Measurements from ENCODE around the gene PASK.

DNA sequence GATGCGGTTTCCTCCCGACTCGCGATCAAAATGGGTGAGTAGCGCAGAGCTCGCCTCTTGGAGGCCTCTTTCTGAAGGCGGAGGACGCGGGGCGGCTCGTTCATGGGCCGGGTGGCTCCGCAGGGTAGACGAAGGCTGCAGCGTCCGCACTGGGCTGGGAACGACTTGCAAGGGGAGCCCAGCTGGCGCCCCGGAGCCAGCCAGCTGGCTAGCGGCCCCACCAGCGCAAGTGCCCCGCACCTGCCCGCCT, 328 bp upstream of the PASK start:
- TF ChIP-seq, protein P1, sequence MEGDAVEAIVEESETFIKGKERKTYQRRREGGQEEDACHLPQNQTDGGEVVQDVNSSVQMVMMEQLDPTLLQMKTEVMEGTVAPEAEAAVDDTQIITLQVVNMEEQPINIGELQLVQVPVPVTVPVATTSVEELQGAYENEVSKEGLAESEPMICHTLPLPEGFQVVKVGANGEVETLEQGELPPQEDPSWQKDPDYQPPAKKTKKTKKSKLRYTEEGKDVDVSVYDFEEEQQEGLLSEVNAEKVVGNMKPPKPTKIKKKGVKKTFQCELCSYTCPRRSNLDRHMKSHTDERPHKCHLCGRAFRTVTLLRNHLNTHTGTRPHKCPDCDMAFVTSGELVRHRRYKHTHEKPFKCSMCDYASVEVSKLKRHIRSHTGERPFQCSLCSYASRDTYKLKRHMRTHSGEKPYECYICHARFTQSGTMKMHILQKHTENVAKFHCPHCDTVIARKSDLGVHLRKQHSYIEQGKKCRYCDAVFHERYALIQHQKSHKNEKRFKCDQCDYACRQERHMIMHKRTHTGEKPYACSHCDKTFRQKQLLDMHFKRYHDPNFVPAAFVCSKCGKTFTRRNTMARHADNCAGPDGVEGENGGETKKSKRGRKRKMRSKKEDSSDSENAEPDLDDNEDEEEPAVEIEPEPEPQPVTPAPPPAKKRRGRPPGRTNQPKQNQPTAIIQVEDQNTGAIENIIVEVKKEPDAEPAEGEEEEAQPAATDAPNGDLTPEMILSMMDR (conservative IDR thresholded peaks at IDR 0.05 in 1 of 2, IDR thresholded peaks at IDR 0.05 in 1 of 2; ENCODE audit: low read depth in 1 of 2, low read length in 2 of 2), result no peak
- no peak for TF ChIP-seq EZH2 (IDR thresholded peaks at IDR 0.05; ENCODE audit: low read length, missing control alignments)
